GM12801 (cell line): Measurements from ENCODE around the gene BCL7B.

Source experiments
- TF ChIP-seq, protein P1 (sequence below): IDR thresholded peaks from one replicate; pipeline ENCODE4 v1.5.1; 2011; ENCODE audit warnings: control low read depth; ENCODE audit not compliant: insufficient read length; ENCODE audit errors: extremely low read depth

BCL7B gene

DNA sequence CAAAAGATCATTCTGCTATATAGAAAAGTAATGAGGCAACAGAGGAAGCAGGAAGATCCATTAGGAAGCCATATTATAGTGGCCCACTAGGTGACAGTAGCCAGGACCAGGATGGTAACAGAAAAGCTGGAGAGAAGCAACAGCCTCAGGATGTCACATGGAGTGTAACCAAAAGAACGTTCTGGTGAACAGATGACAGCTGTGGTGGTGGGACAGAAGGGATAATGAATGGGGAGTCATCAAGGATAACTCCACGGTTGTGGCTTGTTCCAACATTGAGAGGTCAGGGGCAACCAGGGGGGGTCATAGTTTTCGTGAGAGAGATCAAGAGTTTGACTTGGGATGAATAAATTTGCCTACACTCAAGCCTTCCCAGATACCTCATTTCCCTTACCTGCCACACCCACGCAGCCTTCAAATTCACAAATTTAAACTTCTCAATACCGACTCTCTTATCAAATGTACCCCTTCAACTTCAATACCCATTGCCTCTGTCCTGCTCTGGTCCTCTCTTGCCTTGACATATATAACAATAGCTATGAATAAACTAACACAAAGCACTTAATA lies 11.6 kb upstream of the BCL7B start:
- TF ChIP-seq, protein P1, sequence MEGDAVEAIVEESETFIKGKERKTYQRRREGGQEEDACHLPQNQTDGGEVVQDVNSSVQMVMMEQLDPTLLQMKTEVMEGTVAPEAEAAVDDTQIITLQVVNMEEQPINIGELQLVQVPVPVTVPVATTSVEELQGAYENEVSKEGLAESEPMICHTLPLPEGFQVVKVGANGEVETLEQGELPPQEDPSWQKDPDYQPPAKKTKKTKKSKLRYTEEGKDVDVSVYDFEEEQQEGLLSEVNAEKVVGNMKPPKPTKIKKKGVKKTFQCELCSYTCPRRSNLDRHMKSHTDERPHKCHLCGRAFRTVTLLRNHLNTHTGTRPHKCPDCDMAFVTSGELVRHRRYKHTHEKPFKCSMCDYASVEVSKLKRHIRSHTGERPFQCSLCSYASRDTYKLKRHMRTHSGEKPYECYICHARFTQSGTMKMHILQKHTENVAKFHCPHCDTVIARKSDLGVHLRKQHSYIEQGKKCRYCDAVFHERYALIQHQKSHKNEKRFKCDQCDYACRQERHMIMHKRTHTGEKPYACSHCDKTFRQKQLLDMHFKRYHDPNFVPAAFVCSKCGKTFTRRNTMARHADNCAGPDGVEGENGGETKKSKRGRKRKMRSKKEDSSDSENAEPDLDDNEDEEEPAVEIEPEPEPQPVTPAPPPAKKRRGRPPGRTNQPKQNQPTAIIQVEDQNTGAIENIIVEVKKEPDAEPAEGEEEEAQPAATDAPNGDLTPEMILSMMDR: no peak

DNA sequence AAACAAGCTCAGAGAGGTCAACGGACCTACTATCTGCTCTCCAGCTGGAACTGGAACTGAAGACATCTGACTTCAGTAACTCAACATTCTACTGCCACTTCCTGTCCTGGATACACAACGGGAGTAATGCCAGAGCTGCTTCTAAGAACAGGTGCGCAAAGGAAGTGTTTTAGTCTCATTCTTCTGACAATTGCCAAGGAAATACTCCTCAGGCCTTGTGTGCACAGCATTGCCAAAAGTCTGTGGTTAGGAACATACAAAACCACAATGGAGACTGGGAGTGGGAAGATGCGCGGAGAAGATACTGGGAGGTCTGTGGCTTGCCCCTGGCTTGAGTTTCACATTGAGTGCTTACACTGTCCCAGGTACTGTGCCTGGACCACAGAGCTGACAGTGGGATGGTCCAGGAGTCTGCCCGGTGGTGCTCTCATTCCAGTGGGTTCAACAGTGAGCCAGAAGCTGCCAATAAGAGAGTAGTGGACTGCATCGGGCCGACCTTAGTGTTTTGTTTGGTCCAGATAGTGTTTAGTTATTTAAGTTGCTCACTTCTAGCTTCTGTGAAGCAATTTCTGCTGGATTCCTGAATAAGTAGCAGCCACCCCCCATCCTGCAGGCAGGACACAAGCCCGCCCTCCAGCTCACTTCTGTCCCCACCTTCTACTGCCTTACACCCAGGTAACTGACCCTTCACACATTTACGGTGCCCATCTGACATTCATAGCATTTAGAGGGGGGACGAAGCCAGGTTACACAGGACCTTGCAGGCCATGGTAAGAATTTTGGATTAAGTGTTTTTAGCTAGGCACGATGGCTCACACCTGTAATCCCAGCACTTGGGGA lies 10.6 kb upstream of the BCL7B start:
- TF ChIP-seq, protein P1: no peak

- TF ChIP-seq, protein P1: no peak
Observed at GRCh38 chr7:73567140-73567539, 9.7 kb upstream of the BCL7B start.

- TF ChIP-seq, protein P1: no peak
Observed at GRCh38 chr7:73565675-73566340, 8.3 kb upstream of the BCL7B start.

DNA sequence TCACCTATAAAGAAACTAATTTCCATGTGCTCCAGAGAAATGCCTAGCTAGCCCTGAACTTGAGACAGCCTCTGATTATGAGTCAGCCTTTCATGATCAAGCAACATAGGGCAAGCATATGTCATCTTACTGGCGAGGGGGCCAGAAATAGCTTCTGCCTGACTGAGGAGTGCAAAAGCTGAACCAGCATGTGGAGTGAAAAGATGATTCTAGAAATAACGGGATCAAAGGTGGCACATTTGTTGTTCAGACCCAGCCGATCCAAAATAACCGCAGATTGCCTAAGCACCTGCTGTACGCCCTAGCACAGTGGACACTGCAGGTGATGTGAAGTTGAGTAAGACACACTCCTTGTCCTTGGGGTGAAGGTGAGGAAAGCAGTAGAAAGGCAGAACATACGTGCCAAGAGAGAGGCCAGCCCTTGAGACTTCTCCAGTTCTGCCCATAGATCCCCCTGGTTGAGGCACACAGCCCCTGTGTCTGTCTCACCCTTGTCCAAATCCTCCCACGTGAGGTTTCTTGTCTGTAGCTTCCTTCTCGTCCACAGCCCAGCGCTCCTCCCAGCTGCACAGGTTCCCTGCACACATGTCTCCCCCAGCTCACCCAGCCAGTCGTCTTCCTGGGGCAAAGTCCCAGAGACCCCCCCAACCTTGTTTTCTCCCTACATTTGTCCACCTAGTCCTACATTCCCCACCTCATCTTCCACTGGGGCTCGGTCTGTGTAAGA lies 2.8 kb upstream of the BCL7B start:
- TF ChIP-seq, protein P1: no peak

DNA sequence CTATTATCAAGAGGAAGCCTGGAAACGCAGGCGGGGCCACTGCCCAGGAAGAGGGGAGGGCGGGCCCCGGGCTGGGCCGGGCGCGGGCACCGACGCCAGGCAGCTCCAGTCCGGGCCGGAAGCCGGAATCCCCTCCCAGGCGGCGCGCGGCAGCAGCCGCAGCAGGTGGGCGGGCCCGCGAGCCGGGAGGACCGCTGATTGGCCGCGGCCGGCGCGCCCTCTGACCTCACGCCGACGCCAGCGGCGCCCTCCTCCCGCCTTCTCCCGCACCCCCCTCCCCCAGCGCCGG lies 438 bp downstream of the BCL7B start:
- TF ChIP-seq, protein P1: no peak

- TF ChIP-seq, protein P1: no peak
Observed at GRCh38 chr7:73556208-73557107, 1.0 kb downstream of the BCL7B start.
